C4-2B (cell line): ENCODE results near the gene NID2.

Experiments
- ZFX ChIP-seq: fragments of 450-650 bp; IDR thresholded peaks from 2 replicates; pipeline ENCODE4 v1.6.1; 2017
- TF ChIP-seq, protein P1 (sequence below): fragments of 450-650 bp; conservative IDR thresholded peaks from 2 replicates; pipeline ENCODE4 v1.5.1; 2017; ENCODE audit warnings: mild to moderate bottlenecking

DNA sequence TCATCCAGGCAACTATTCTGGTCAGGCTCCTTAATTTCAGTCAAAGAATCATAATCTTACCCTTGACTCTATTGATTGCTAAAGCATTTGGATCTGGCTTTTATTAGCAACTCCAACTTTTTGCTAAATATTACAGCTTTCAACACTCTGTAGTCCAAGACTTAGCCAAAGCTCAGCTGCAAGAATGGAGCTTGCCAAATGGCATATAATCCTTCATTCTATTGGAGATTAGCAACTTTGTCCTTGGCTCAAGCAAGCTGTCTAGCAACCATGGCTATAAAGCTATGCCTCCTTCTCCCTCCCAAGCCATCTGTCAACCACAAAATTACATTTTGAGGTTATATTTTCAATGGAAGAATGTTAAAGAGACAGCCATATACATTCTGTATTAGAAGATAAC lies 23.1 kb upstream of the NID2 start:
- TF ChIP-seq, protein P1, sequence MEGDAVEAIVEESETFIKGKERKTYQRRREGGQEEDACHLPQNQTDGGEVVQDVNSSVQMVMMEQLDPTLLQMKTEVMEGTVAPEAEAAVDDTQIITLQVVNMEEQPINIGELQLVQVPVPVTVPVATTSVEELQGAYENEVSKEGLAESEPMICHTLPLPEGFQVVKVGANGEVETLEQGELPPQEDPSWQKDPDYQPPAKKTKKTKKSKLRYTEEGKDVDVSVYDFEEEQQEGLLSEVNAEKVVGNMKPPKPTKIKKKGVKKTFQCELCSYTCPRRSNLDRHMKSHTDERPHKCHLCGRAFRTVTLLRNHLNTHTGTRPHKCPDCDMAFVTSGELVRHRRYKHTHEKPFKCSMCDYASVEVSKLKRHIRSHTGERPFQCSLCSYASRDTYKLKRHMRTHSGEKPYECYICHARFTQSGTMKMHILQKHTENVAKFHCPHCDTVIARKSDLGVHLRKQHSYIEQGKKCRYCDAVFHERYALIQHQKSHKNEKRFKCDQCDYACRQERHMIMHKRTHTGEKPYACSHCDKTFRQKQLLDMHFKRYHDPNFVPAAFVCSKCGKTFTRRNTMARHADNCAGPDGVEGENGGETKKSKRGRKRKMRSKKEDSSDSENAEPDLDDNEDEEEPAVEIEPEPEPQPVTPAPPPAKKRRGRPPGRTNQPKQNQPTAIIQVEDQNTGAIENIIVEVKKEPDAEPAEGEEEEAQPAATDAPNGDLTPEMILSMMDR: no peak
- TF ChIP-seq ZFX: no peak
